ENCODE results near the gene ZNF532.

The ZNF532 gene

DNA sequence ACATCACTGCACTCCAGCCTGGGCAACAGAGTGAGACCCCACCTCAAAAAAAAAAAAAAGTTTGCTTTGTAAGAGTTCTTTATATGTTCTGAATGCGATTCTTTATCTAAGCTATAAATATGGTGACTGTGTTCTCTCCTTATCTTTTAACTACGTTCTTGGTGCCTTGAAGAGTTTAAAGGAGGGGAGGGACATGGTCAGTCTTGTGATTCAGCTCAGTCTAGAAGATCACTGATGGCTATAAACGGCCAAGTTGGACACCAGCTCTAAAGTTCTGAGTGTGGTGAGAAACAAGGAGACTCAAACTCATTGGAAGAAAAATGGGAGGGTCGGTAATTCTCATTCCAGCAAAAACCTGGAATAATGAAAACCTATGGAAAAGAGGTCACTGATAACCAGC, 146.6 kb downstream of the ZNF532 start:
- Histone ChIP-seq H3K79me2 (ENCODE audit: insufficient read depth, low read length) (no peaks in the 10 kb centered on the region), H3K27me3 (ENCODE audit: insufficient read depth, low read length, poor library complexity) (peaks cover 6% of the 10 kb centered on the region), H3K36me3 (ENCODE audit: insufficient read depth, low read length) (no peaks in the 10 kb centered on the region), H3K4me2 (ENCODE audit: insufficient read depth, low read length) (no peak overlapping the region), H4K20me1 (ENCODE audit: insufficient read depth, low read length) (no peaks in the 10 kb centered on the region), H3K9me3 (ENCODE audit: insufficient read depth, low read length, severe bottlenecking) (no peaks in the 10 kb centered on the region), H3K4me3 (ENCODE audit: low read depth in 1 of 2, low read length in 2 of 2) (no peak overlapping the region), H3K4me1 (ENCODE audit: insufficient read depth, low read length) (no peaks in the 10 kb centered on the region), H3K27ac (ENCODE audit: low read length) (no peak overlapping the region), H2AFZ (ENCODE audit: low read depth, low read length) (no peak overlapping the region), H3K9ac (ENCODE audit: low read depth, low read length) (no peak overlapping the region)
- no peak for ATAC-seq (ENCODE audit: insufficient read depth, low read depth)
- no peak for DNase-seq
- no peak for TF ChIP-seq EZH2 (IDR thresholded peaks at IDR 0.05; ENCODE audit: borderline replicate concordance, low read depth, low read length, severe bottlenecking)
- no peak for TF ChIP-seq CTCF (IDR thresholded peaks at IDR 0.05; ENCODE audit: borderline replicate concordance, extremely low read depth, low read length, poor library complexity, severe bottlenecking)

DNA sequence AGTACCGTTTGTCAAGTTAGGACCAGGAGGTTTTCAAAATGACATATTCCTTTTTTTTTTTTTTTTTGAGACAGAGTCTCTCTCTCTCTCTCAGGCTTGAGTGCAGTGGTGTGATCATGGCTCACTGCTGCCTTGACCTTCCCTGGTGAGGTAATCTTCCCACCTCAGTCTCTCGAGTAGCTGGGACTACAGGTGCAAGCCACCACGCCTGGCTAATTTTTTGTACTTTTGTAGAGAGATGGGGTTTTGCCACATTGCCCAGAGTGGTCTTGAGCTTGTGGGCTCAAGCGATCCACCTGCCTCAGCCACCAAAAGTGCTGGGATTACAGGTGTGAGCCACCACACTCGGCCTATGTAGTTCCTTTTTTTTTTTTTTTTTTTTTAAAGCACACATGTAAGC, 147.1 kb downstream of the ZNF532 start:
- TF ChIP-seq EZH2 (IDR thresholded peaks at IDR 0.05; ENCODE audit: borderline replicate concordance, low read depth, low read length, severe bottlenecking) (no peak), CTCF (IDR thresholded peaks at IDR 0.05; ENCODE audit: borderline replicate concordance, extremely low read depth, low read length, poor library complexity, severe bottlenecking) (no peak)
- no peaks in the 10 kb centered on the region for H3K9me3 ChIP-seq (ENCODE audit: insufficient read depth, low read length, severe bottlenecking)
- no peaks in the 10 kb centered on the region for H4K20me1 ChIP-seq (ENCODE audit: insufficient read depth, low read length)
- H2AFZ ChIP-seq (ENCODE audit: low read depth, low read length): no peak overlapping the region
- H3K79me2 ChIP-seq (ENCODE audit: insufficient read depth, low read length): no peaks in the 10 kb centered on the region
- no peak overlapping the region for H3K4me2 ChIP-seq (ENCODE audit: insufficient read depth, low read length)
- ATAC-seq (ENCODE audit: insufficient read depth, low read depth) (no peak), DNase-seq (no peak)
- H3K27ac ChIP-seq (ENCODE audit: low read length): no peak overlapping the region
- H3K4me1 ChIP-seq (ENCODE audit: insufficient read depth, low read length): no peaks in the 10 kb centered on the region
- no peaks in the 10 kb centered on the region for H3K36me3 ChIP-seq (ENCODE audit: insufficient read depth, low read length)
- no peak overlapping the region for H3K4me3 ChIP-seq (ENCODE audit: low read depth in 1 of 2, low read length in 2 of 2)
- no peak overlapping the region for H3K9ac ChIP-seq (ENCODE audit: low read depth, low read length)
- H3K27me3 ChIP-seq (ENCODE audit: insufficient read depth, low read length, poor library complexity): peaks cover 6% of the 10 kb centered on the region

DNA sequence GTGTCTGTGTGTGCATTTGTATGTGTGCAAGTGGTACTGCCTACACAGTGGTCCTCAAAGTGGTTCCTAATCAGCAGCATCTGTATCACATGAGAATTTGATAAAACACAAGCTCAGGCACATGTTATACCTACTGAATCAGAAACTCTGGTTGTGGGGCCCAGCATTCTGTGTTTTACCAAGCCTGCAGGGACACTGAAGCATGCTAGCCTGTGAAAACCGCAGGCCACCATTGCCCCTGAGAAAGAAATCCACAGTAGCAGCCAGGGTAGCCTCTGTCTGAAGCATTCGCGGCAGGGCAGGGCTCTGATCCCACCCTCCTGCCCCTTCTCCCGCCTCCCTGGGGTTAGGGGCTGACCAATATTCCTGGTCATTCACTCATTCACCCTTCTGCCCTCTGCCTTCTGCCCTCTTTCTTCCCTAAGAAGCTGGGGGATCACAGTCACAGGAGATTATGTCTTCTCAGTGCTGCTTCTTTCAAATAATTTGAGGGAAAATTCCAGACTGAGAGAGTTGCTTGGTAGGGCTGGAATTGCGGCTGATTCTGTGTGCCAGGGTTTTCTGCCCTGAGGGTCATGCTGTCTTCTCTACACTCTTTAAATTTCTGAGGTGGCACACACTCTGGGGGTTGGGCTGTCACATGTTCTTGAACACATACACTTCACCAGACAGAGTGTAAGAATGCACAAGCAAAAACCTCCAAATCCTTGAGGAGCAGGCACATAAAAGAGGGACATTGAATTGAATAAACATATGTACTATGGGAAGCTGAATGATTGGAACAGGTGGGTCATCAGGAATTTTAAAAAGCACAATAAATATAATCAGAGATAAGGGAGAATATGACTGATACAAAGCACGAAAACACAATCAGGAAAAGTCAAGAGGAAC, 148.4 kb downstream of the ZNF532 start:
- no peak overlapping the region for H2AFZ ChIP-seq (ENCODE audit: low read depth, low read length)
- no peak overlapping the region for H3K9ac ChIP-seq (ENCODE audit: low read depth, low read length)
- no peak for ATAC-seq (ENCODE audit: insufficient read depth, low read depth)
- H3K79me2 ChIP-seq (ENCODE audit: insufficient read depth, low read length): no peaks in the 10 kb centered on the region
- no peak overlapping the region for H3K27ac ChIP-seq (ENCODE audit: low read length)
- H3K27me3 ChIP-seq (ENCODE audit: insufficient read depth, low read length, poor library complexity): peaks cover 6% of the 10 kb centered on the region
- DNase-seq: no peak
- no peaks in the 10 kb centered on the region for H3K9me3 ChIP-seq (ENCODE audit: insufficient read depth, low read length, severe bottlenecking)
- no peak for TF ChIP-seq CTCF (IDR thresholded peaks at IDR 0.05; ENCODE audit: borderline replicate concordance, extremely low read depth, low read length, poor library complexity, severe bottlenecking)
- no peak for TF ChIP-seq EZH2 (IDR thresholded peaks at IDR 0.05; ENCODE audit: borderline replicate concordance, low read depth, low read length, severe bottlenecking)
- no peak overlapping the region for H3K4me3 ChIP-seq (ENCODE audit: low read depth in 1 of 2, low read length in 2 of 2)
- H4K20me1 ChIP-seq (ENCODE audit: insufficient read depth, low read length): no peaks in the 10 kb centered on the region
- no peaks in the 10 kb centered on the region for H3K36me3 ChIP-seq (ENCODE audit: insufficient read depth, low read length)
- no peaks in the 10 kb centered on the region for H3K4me1 ChIP-seq (ENCODE audit: insufficient read depth, low read length)
- H3K4me2 ChIP-seq (ENCODE audit: insufficient read depth, low read length): no peak overlapping the region

All from DND-41 (cell line).